A673 (cell line): Measurements from ENCODE around the gene FAM118A. TPM values are rescaled to one million over a fixed set of nuclear protein-coding genes. Genes with fewer than 3 reads are reported as not detected.

Source experiments
- BruUV-seq: library from RNA; stranded (reverse); fragments of 400-500 nt; replicated peaks from 2 replicates; lab custom pipeline; 2021; lab: Mats Ljungman, UMichigan
- CTCF ChIA-PET: fragments of 300-600 bp; sonication (Branson Sonifier 250); formaldehyde crosslinking; loops from one replicate; lab custom pipeline; 2022; ENCODE audit warnings: antibody characterized with exemption; lab: Charles Lee
- POLR2A ChIA-PET: fragments of 300-600 bp; sonication (Branson Sonifier 250); formaldehyde crosslinking; loops from one replicate; lab custom pipeline; 2022; ENCODE audit warnings: antibody characterized with exemption; ENCODE audit not compliant: low non-redundant PET; lab: Charles Lee
- DNase-seq: peaks from one replicate; pipeline ENCODE4 v3.0.0-alpha.2; 2015; ENCODE audit warnings: low spot score
- H3K27ac ChIP-seq: fragments of 200-600 bp; sonication (generic); 2 replicates; pipeline ENCODE4 v1.5.1; 2016; ENCODE audit warnings: mixed run types, low read depth, mild to moderate bottlenecking, mixed read lengths, antibody characterized with exemption, low read length; ENCODE audit not compliant: poor library complexity, severe bottlenecking
- H3K27me3 ChIP-seq: fragments of 200-600 bp; sonication (generic); replicated peaks from 2 replicates; pipeline ENCODE4 v1.6.1; 2017; ENCODE audit warnings: mixed run types, low read depth, mild to moderate bottlenecking, mixed read lengths, antibody characterized with exemption, low read length; ENCODE audit not compliant: insufficient read depth, poor library complexity
- H3K36me3 ChIP-seq: fragments of 200-600 bp; sonication (generic); 2 replicates; pipeline ENCODE4 v1.6.1; 2016; ENCODE audit warnings: mixed run types, mild to moderate bottlenecking, mixed read lengths, antibody characterized with exemption, low read length; ENCODE audit not compliant: insufficient read depth, poor library complexity, severe bottlenecking
- H3K4me1 ChIP-seq: fragments of 200-600 bp; sonication (generic); 2 replicates; pipeline ENCODE4 v1.6.1; 2017; ENCODE audit warnings: mixed run types, mild to moderate bottlenecking, mixed read lengths, antibody characterized with exemption, low read length; ENCODE audit not compliant: insufficient read depth, poor library complexity, severe bottlenecking
- H3K4me3 ChIP-seq: fragments of 200-600 bp; sonication (generic); 2 replicates; pipeline ENCODE4 v1.5.1; 2016; ENCODE audit warnings: low read depth, mixed run types, mild to moderate bottlenecking, mixed read lengths, low read length; ENCODE audit not compliant: poor library complexity, severe bottlenecking
- H3K9me3 ChIP-seq: fragments of 200-600 bp; sonication (generic); 2 replicates; pipeline ENCODE4 v1.6.1; 2016; ENCODE audit warnings: mixed run types, low read depth, mild to moderate bottlenecking, mixed read lengths, antibody characterized with exemption, low read length; ENCODE audit not compliant: poor library complexity, severe bottlenecking
- CTCF ChIP-seq: fragments of 300-800, 200-600 bp; sonication (generic); conservative IDR thresholded peaks from 2 replicates; pipeline ENCODE4 v1.5.1; 2017; ENCODE audit warnings: low read depth, mild to moderate bottlenecking, antibody characterized with exemption, low read length, moderate library complexity, mixed read lengths
- EZH2 ChIP-seq: fragments of 200-600 bp; sonication (generic); IDR thresholded peaks from 2 replicates; pipeline ENCODE4 v1.6.1; 2017; ENCODE audit warnings: borderline replicate concordance, low read depth, mild to moderate bottlenecking, mixed read lengths, antibody characterized with exemption, low read length; ENCODE audit not compliant: poor library complexity, severe bottlenecking
- intact Hi-C: fragments of 100-400 bp; cut with micrococcal nuclease; formaldehyde crosslinking; loops from one replicate; pipeline ENCODE4 v1.10.0; 2022; ENCODE audit not compliant: unreplicated experiment
- total RNA-seq: library from RNA; stranded (reverse); gene quantifications from 2 replicates; pipeline ENCODE4 v1.2.3, GENCODE V29; 2021

The FAM118A gene
- total RNA-seq, 1 experiment from 2014 or later: 54.0 TPM

GRCh38 chr22:45328822-45329529 lies 19.2 kb downstream of the FAM118A start:
- peaks cover 6% of the 10 kb centered on the region for H3K4me1 ChIP-seq
- no peaks in the 10 kb centered on the region for H3K27me3 ChIP-seq
- peak; percentile 80 for DNase-seq
- H3K36me3 ChIP-seq: peaks cover 24% of the 10 kb centered on the region
- no peaks in the 10 kb centered on the region for H3K9me3 ChIP-seq
- intact Hi-C loops: no loop called here
- H3K4me3 ChIP-seq: no peak overlapping the region
- no TSS peak for BruUV-seq
- ChIA-PET CTCF (no interaction called here), POLR2A (no interaction called here)
- H3K27ac ChIP-seq: peak overlapping the region; percentile 65
- TF ChIP-seq EZH2 (no peak), CTCF (no peak)

GRCh38 chr22:45329530-45329936 lies 19.8 kb downstream of the FAM118A start:
- Histone ChIP-seq H3K36me3 (peaks cover 25% of the 10 kb centered on the region), H3K27ac (peak overlapping the region; percentile 65), H3K27me3 (no peaks in the 10 kb centered on the region), H3K9me3 (no peaks in the 10 kb centered on the region), H3K4me1 (peaks cover 6% of the 10 kb centered on the region), H3K4me3 (no peak overlapping the region)
- no peak for DNase-seq
- ChIA-PET CTCF (no interaction called here), POLR2A (no interaction called here)
- no TSS peak for BruUV-seq
- TF ChIP-seq CTCF (no peak), EZH2 (no peak)
- intact Hi-C loops: no loop called here

- TF ChIP-seq CTCF (no peak), EZH2 (no peak)
- H3K27me3 ChIP-seq: no peaks in the 10 kb centered on the region
- no peaks in the 10 kb centered on the region for H3K9me3 ChIP-seq
- H3K4me1 ChIP-seq: peaks cover 6% of the 10 kb centered on the region
- DNase-seq: no peak
- CTCF ChIA-PET: no interaction called here
- peaks cover 25% of the 10 kb centered on the region for H3K36me3 ChIP-seq
- POLR2A ChIA-PET: no interaction called here
- H3K27ac ChIP-seq: no peak overlapping the region
- intact Hi-C loops: no loop called here
- no peak overlapping the region for H3K4me3 ChIP-seq
- no TSS peak for BruUV-seq
Measured at GRCh38 chr22:45330548-45330947, 20.8 kb downstream of the FAM118A start.
